ENCODE data around the gene KRT81. TPM values are rescaled to one million over a fixed set of nuclear protein-coding genes. Genes with fewer than 3 reads are reported as not detected.
"Not testable (repeated sequence)": the region's sequence is repeated elsewhere in the genome, so short reads cannot be mapped to it uniquely, and the experiment has no call there.

The KRT81 gene
- total and polyA plus RNA-seq, 2 donors: not detected

DNA sequence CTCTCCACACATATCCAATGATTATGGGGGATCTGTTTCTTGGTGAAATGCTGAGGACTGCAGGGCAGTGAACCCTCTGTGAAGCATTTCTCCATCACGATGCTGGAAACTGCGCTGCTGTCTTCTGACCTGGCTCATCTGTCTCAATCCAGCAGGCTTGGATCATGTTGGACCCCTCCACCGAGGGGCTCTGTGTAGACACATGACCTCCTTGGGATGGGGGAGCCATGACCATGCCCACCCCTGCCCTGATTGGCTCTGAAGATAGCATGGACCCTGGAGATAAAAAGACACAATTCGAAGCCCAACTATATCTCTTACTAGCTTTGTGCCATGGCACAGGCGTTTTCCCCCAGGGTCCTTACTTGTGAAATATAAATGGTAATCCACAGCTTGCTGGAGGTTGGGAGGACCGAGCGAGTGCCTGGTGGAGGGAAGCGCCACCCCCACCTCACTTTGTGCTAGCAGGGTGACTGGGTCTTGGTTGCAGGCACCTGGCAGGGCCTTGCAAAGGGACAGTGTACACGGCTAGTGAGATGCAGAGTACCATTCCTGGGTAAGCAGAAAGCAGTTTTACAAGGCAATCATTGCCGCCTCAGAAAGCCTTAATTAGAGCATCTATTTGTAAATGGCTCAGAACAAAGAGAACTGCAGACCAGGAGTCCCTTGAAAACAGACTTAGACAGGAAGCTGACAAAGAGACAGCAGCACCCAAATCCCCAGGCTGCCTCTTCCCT is 32.2 kb upstream of the KRT81 start:
- H3K4me1 ChIP-seq (ENCODE audit: insufficient read depth): no peaks in the 10 kb centered on the region
- H3K36me3 ChIP-seq (ENCODE audit: insufficient read depth): no peaks in the 10 kb centered on the region
- DNase-seq (ENCODE audit: extremely low spot score): no peak
- H3K4me3 ChIP-seq (ENCODE audit: low read depth, low read length): no peak overlapping the region
- 76% methylated on average over 10 of the region's 10 CpGs for WGBS
- no peak overlapping the region for H3K27ac ChIP-seq (ENCODE audit: low read depth)

DNA sequence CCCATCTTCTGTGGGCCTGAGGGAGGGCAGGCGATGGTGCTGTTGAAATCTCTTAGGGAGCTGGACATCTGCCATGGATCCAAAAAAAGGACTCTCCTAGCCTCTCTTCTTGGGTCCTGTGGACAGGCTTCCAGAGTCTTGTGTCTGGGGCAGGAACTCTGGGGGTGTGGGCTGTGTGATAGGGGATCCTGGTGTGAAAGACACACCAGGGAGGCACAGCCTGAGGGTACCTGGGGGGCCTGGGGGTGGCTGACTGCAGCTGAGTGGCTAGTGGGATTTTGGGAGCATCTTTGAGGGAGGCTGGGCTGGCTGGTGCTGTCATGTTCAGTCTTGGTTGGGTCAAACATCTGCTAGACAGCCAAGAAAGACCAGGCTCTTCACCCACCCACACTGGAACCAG is 31.7 kb upstream of the KRT81 start:
- 74% methylated on average over 1 of the region's 1 CpG for WGBS

GRCh38 chr12:52322069-52322468 is 30.7 kb upstream of the KRT81 start:
- Histone ChIP-seq H3K4me3 (ENCODE audit: low read depth, low read length) (no peak overlapping the region), H3K36me3 (ENCODE audit: insufficient read depth) (no peaks in the 10 kb centered on the region), H3K27ac (ENCODE audit: low read depth) (no peak overlapping the region), H3K4me1 (ENCODE audit: insufficient read depth) (no peaks in the 10 kb centered on the region)
- WGBS: 96% methylated on average over 1 of the region's 1 CpG
- DNase-seq (ENCODE audit: extremely low spot score): no peak

More for the DNA sequence above, 31.7 kb upstream of the KRT81 start:
- H3K4me3 ChIP-seq (ENCODE audit: low read depth, low read length): no peak overlapping the region
- DNase-seq (ENCODE audit: extremely low spot score): no peak
- H3K36me3 ChIP-seq (ENCODE audit: insufficient read depth): no peaks in the 10 kb centered on the region
- H3K4me1 ChIP-seq (ENCODE audit: insufficient read depth): no peaks in the 10 kb centered on the region
- H3K27ac ChIP-seq (ENCODE audit: low read depth): no peak overlapping the region

GRCh38 chr12:52321418-52321817 is 30.1 kb upstream of the KRT81 start:
- Histone ChIP-seq H3K27ac (ENCODE audit: low read depth) (no peak overlapping the region), H3K4me1 (ENCODE audit: insufficient read depth) (no peaks in the 10 kb centered on the region), H3K36me3 (ENCODE audit: insufficient read depth) (no peaks in the 10 kb centered on the region), H3K4me3 (ENCODE audit: low read depth, low read length) (no peak overlapping the region)
- no peak for DNase-seq (ENCODE audit: extremely low spot score)
- WGBS: 61% methylated on average over 4 of the region's 4 CpGs

GRCh38 chr12:52320784-52321400 is 29.6 kb upstream of the KRT81 start, which contains the start of gene KRT83:
KRT83 (minus strand) TSS chr12:52321398; CDS start chr12:52321335, 63 bp downstream.
- no peaks in the 10 kb centered on the region for H3K36me3 ChIP-seq (ENCODE audit: insufficient read depth)
- WGBS: 72% methylated on average over 35 of the region's 35 CpGs
- no peak within 1 kb of the TSS for H3K27ac ChIP-seq (ENCODE audit: low read depth)

DNA sequence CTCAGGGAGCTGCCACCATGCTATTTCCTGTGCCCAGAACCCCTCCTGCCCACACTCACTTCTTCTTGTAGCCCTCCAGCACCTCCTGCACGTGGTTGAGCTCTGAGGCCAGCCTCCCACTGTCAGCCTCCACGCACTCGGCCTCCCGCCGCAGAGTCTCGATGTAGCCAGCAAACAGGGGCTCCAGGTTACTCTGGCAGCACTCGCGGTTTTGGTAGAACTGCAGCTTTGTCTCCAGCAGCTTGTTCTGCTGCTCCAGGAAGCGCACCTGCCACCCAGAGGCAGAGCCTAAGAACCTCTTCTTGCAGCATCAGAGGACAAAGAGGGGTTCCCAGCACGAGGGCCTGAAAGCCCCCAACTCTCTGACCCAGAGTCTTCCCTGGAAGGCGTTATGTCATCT is 27.8 kb upstream of the KRT81 start:
- DNase-seq (ENCODE audit: extremely low spot score): no peak
- H3K27ac ChIP-seq (ENCODE audit: low read depth): no peak overlapping the region
- 79% methylated on average over 11 of the region's 11 CpGs for WGBS
- no peaks in the 10 kb centered on the region for H3K4me1 ChIP-seq (ENCODE audit: insufficient read depth)
- H3K4me3 ChIP-seq (ENCODE audit: low read depth, low read length): no peak overlapping the region
- no peaks in the 10 kb centered on the region for H3K36me3 ChIP-seq (ENCODE audit: insufficient read depth)

More at GRCh38 chr12:52320784-52321400, 29.6 kb upstream of the KRT81 start, which contains the start of gene KRT83:
- H3K4me1 ChIP-seq (ENCODE audit: insufficient read depth): no peaks in the 10 kb centered on the region
- H3K4me3 ChIP-seq (ENCODE audit: low read depth, low read length): no peak within 1 kb of the TSS
- DNase-seq (ENCODE audit: extremely low spot score): no peak

DNA sequence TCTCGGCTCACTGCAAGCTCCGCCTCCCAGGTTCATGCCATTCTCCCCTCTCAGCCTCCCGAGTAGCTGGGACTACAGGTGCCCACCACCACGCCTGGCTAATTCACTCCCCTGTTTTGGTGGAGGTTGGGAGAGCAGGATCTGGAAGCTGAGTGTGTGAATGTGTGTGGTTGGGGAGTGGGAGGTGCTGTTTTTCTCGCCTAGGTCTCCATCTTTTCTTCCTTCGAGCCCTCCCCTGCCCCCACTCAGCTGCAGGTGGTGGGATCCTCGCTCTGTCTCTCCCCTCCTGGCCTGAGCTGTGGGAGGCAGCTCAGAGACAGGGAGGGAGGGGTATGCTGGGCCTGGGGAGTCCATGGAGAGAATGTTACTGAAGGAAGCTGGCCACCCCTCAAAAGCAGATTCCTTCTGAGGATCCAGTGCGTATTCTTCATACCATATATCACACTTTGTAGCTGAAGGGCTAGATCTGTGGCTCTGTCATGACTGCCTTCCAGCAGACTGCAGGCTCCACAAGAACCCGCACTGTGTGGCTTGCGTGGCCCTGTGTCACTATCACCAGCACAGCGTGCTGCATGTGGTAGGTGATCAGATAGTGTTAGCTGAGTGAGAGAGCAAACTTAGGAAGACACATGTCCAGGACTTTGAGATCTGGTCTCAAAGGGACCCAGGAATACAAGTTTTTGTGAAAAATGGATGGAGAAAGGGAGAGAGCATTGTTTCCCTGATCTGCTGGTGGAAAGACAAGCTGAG is 27.1 kb upstream of the KRT81 start:
- Histone ChIP-seq H3K4me3 (ENCODE audit: low read depth, low read length) (no peak overlapping the region), H3K36me3 (ENCODE audit: insufficient read depth) (no peaks in the 10 kb centered on the region), H3K27ac (ENCODE audit: low read depth) (no peak overlapping the region), H3K4me1 (ENCODE audit: insufficient read depth) (no peaks in the 10 kb centered on the region)
- WGBS: 89% methylated on average over 11 of the region's 11 CpGs
- DNase-seq (ENCODE audit: extremely low spot score): no peak

DNA sequence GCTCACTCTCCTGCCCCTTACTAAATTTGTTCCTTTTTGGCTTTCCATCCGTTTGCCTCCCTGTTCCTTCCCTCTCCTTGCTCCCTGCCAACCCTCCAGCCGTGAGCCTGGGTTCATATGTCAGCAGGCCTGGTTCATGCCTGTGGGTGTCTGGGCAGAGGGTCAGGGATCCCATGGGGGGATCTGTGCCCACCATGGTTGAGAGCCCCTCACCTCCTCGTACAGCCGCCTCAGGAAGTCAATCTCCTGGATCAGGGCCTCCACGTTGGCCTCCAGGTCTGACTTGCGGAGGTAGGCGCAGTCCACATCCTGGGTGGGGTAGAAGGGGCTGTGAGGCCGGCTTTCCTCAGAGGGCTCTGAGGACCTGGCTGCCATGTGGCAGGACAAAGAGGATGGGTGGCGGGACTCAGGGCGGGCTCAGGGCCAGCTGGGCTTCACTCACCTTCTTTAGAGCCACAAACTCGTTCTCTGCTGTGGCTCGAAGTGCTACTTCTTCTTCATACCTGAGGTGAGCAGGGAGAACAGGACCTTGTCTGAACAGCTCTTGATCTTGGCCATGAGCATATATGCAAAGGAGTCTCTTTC is 26.2 kb upstream of the KRT81 start:
- no peak overlapping the region for H3K27ac ChIP-seq (ENCODE audit: low read depth)
- no peak for DNase-seq (ENCODE audit: extremely low spot score)
- no peaks in the 10 kb centered on the region for H3K4me1 ChIP-seq (ENCODE audit: insufficient read depth)
- 88% methylated on average over 12 of the region's 12 CpGs for WGBS
- H3K4me3 ChIP-seq (ENCODE audit: low read depth, low read length): no peak overlapping the region
- no peaks in the 10 kb centered on the region for H3K36me3 ChIP-seq (ENCODE audit: insufficient read depth)

GRCh38 chr12:52316701-52317100 is 25.4 kb upstream of the KRT81 start:
- H3K4me3 ChIP-seq (ENCODE audit: low read depth, low read length): no peak overlapping the region
- H3K4me1 ChIP-seq (ENCODE audit: insufficient read depth): no peaks in the 10 kb centered on the region
- no peak overlapping the region for H3K27ac ChIP-seq (ENCODE audit: low read depth)
- no peak for DNase-seq (ENCODE audit: extremely low spot score)
- no peaks in the 10 kb centered on the region for H3K36me3 ChIP-seq (ENCODE audit: insufficient read depth)
- WGBS: 93% methylated on average over 11 of the region's 11 CpGs

DNA sequence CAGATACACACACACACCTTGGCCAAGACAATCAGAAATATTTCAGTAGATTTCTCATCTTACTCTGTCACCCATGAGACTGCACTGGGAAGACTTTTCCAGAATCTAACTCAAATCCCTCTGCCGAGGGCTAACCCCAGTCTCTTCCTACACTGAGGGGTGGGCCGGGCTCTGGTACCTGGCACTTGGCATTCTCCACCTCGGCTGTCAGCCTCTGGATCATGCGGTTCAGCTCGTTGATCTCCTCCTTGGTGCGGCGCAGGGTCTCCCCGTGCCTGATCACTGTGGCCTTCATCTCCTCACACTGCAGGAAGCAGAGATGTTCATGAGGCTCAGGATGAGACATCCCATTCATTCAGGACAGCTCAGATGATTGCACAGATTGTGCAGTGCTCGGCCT is 25.0 kb upstream of the KRT81 start:
- no peak overlapping the region for H3K4me3 ChIP-seq (ENCODE audit: low read depth, low read length)
- WGBS: 93% methylated on average over 9 of the region's 9 CpGs
- no peak for DNase-seq (ENCODE audit: extremely low spot score)
- no peak overlapping the region for H3K27ac ChIP-seq (ENCODE audit: low read depth)
- H3K36me3 ChIP-seq (ENCODE audit: insufficient read depth): no peaks in the 10 kb centered on the region
- H3K4me1 ChIP-seq (ENCODE audit: insufficient read depth): no peaks in the 10 kb centered on the region

- H3K27ac ChIP-seq (ENCODE audit: low read depth); H3K4me3 ChIP-seq (ENCODE audit: low read depth, low read length); DNase-seq (ENCODE audit: extremely low spot score); H3K36me3 ChIP-seq (ENCODE audit: insufficient read depth); H3K4me1 ChIP-seq (ENCODE audit: insufficient read depth): not testable (repeated sequence)
- WGBS: 67% methylated on average over 9 of the region's 9 CpGs
Measured at GRCh38 chr12:52315721-52316120, 24.4 kb upstream of the KRT81 start.

DNA sequence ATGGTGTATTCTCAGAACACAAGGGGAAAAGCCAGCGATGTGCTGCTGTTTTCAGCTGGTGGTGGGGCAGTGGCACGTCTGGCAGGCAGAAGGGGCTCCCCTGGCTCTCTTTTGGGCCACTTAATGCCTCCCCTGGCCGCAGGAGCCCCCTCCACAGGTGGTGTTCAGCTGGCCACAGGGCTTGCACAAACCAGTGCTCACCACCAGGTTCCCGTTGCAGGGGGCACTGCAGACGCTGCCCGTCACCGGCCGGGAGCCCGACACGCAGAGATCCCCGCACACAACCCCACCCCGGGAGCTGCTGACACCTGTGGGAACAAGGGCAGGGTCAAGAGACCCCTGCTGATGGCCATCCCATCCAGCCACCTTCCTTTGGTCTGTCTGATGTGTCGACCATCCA is 23.2 kb upstream of the KRT81 start:
- DNase-seq (ENCODE audit: extremely low spot score): no peak
- 83% methylated on average over 13 of the region's 13 CpGs for WGBS
- Histone ChIP-seq H3K36me3 (ENCODE audit: insufficient read depth) (no peaks in the 10 kb centered on the region), H3K4me1 (ENCODE audit: insufficient read depth) (no peaks in the 10 kb centered on the region), H3K4me3 (ENCODE audit: low read depth, low read length) (no peak overlapping the region), H3K27ac (ENCODE audit: low read depth) (no peak overlapping the region)

DNA sequence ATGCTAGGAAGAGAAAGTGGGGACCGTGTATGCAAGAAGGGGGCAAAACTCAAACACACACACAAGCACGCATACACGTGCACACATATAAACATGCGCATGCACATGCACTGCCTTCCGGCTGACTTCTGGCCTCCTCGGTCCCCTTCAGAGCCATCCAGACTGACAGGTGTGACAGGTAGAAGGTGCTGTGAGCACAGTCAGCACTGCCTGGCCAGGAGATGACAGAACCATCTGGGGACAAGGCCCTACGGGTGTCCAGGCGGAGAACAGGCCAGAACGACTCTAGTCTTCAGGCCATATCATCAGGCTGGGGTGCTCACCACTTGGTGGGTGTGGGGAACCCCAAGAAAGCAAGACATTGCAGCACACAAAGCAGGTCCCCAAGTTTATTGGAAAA is 22.6 kb upstream of the KRT81 start:
- WGBS: 84% methylated on average over 9 of the region's 9 CpGs

More for the DNA sequence above, 22.6 kb upstream of the KRT81 start:
- DNase-seq (ENCODE audit: extremely low spot score): no peak
- Histone ChIP-seq H3K27ac (ENCODE audit: low read depth) (no peak overlapping the region), H3K36me3 (ENCODE audit: insufficient read depth) (no peaks in the 10 kb centered on the region), H3K4me3 (ENCODE audit: low read depth, low read length) (no peak overlapping the region), H3K4me1 (ENCODE audit: insufficient read depth) (no peaks in the 10 kb centered on the region)

All from urinary bladder (tissue), 4 donors.